Jurkat, Clone E6-1 (cell line): ENCODE data around the gene SOX18. TPM values are rescaled to one million over a fixed set of nuclear protein-coding genes. Genes with fewer than 3 reads are reported as not detected.
A peak's percentile ranks its signal among the peaks of the same experiment; 100 is the strongest.
"Not testable (repeated sequence)": the region's sequence is repeated elsewhere in the genome, so short reads cannot be mapped to it uniquely, and the experiment has no call there.

Experiments
- DNase-seq: peaks from one replicate; pipeline ENCODE4 v3.0.0-alpha.2; 2011; ENCODE audit warnings: low read depth, low spot score
- H3K4me3 ChIP-seq: 2 replicates; pipeline ENCODE4 v1.5.1; 2011; ENCODE audit warnings: mild to moderate bottlenecking, low read length, control low read depth, moderate library complexity
- polyA plus RNA-seq: library from polyadenylated mRNA; unstranded; fragments of >200 nt; gene quantifications from one replicate; pipeline ENCODE4 v1.2.1, GENCODE V29; 2012; ENCODE audit warnings: missing spikeins; ENCODE audit not compliant: insufficient read length, insufficient read depth

SOX18 gene
- polyA plus RNA-seq: not detected

- no peak within 1 kb of the TSS for H3K4me3 ChIP-seq
- DNase-seq: no peak
Measured at GRCh38 chr20:64049060-64049877, at the start of gene SOX18. TSS of gene SOX18 (minus strand) at chr20:64049639. CDS start at chr20:64049516, 123 bp downstream.

- H3K4me3 ChIP-seq: no peak overlapping the region
- DNase-seq: no peak
Measured at GRCh38 chr20:64098471-64099013, 49.1 kb upstream of the SOX18 start.

GRCh38 chr20:64096535-64096934, 47.1 kb upstream of the SOX18 start:
- no peak for DNase-seq

GRCh38 chr20:64095927-64096326, 46.5 kb upstream of the SOX18 start:
- H3K4me3 ChIP-seq: no peak overlapping the region
- no peak for DNase-seq

More at GRCh38 chr20:64096535-64096934, 47.1 kb upstream of the SOX18 start:
- no peak overlapping the region for H3K4me3 ChIP-seq

GRCh38 chr20:64095455-64095854, 46.0 kb upstream of the SOX18 start:
- no peak overlapping the region for H3K4me3 ChIP-seq
- no peak for DNase-seq

- DNase-seq: no peak
Measured at GRCh38 chr20:64093013-64093503, 43.6 kb upstream of the SOX18 start.

GRCh38 chr20:64092258-64093012, 43.0 kb upstream of the SOX18 start:
- H3K4me3 ChIP-seq: peak overlapping the region; percentile 15
- no peak for DNase-seq

More at GRCh38 chr20:64093013-64093503, 43.6 kb upstream of the SOX18 start:
- no peak overlapping the region for H3K4me3 ChIP-seq

GRCh38 chr20:64091770-64092169, 42.3 kb upstream of the SOX18 start:
- DNase-seq: no peak
- no peak overlapping the region for H3K4me3 ChIP-seq

GRCh38 chr20:64091340-64091739, 41.9 kb upstream of the SOX18 start:
- H3K4me3 ChIP-seq: no peak overlapping the region
- DNase-seq: no peak

- H3K4me3 ChIP-seq: no peak overlapping the region
- no peak for DNase-seq
Measured at GRCh38 chr20:64090165-64090564, 40.7 kb upstream of the SOX18 start.

GRCh38 chr20:64088586-64088985, 39.1 kb upstream of the SOX18 start:
- H3K4me3 ChIP-seq, DNase-seq: not testable (repeated sequence)

GRCh38 chr20:64087226-64087825, 37.9 kb upstream of the SOX18 start:
- DNase-seq, H3K4me3 ChIP-seq: not testable (repeated sequence)

GRCh38 chr20:64086801-64087200, 37.4 kb upstream of the SOX18 start:
- DNase-seq: no peak
- no peak overlapping the region for H3K4me3 ChIP-seq

GRCh38 chr20:64084685-64085152, 35.3 kb upstream of the SOX18 start:
- DNase-seq: no peak
- no peak overlapping the region for H3K4me3 ChIP-seq

GRCh38 chr20:64083804-64084684, 34.6 kb upstream of the SOX18 start, which contains the start of gene LKAAEAR1:
TSS of gene LKAAEAR1 (minus strand) at chr20:64084398. CDS start at chr20:64084219, 179 bp downstream.
- H3K4me3 ChIP-seq: peak within 1 kb of the TSS; percentile 47
- DNase-seq: no peak

- peak overlapping the region; percentile 47 for H3K4me3 ChIP-seq
- DNase-seq: peak; percentile 50
Measured at GRCh38 chr20:64083378-64083803, 34.0 kb upstream of the SOX18 start.

GRCh38 chr20:64082820-64083377, 33.5 kb upstream of the SOX18 start:
- DNase-seq: no peak
- H3K4me3 ChIP-seq: peak overlapping the region; percentile 47
